ENCODE measurements around the gene WDR37.

Gene WDR37

DNA sequence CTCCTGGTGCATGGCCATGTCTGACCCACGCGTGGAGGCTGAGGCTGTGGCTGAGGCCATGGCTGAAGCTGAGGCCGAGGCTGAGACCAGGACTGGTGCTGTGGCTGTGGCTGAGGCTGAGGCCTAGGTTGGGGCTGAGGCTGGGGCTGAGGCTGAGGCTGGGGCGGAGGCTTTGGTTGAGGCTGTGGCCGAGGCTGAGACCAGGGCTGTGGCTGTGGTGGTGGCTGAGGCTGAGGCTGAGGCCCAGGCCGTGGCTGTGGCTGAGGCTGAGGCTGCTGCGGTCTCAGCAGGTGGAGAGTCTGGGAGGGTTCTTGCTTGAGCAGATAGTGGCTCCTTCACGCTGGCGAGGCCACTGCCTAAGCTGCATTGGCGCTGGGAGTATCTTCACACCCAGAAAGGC lies 76.4 kb downstream of the WDR37 start:
- H3K4me3 ChIP-seq (ENCODE audit: low read length in 2 of 2) = no peak overlapping the region
- peaks cover 11 to 43% of the 10 kb centered on the region in 2 donors for H3K36me3 ChIP-seq (replicated peaks in 1 of 2; ENCODE audit: control insufficient read depth in 2 of 2, insufficient read depth in 2 of 2, low read length in 2 of 2)
- no peak overlapping the region for H2BK5ac ChIP-seq (ENCODE audit: low read length)
- WGBS, 2 donors (ENCODE audit: extremely low coverage in 2 of 2, insufficient read length in 2 of 2, insufficient replicate concordance in 1 of 2) = no CpG with 5 or more reads among the region's 10 CpGs
- H3K4me2 ChIP-seq (ENCODE audit: insufficient read depth, low read length, poor library complexity, severe bottlenecking) = no peak overlapping the region
- H3K23ac ChIP-seq (ENCODE audit: low read depth, low read length, poor library complexity) = peak overlapping the region; percentile 52
- H3K79me1 ChIP-seq (ENCODE audit: low read depth, low read length) = no peaks in the 10 kb centered on the region
- H3K14ac ChIP-seq (ENCODE audit: low read length) = no peak overlapping the region
- no peak overlapping the region for H2AFZ ChIP-seq (ENCODE audit: low read length)
- H2AK5ac ChIP-seq (ENCODE audit: low read depth, low read length) = no peak overlapping the region
- no peak overlapping the region for H2BK15ac ChIP-seq (ENCODE audit: low read length)
- peak overlapping the region; percentile 94 for H4K91ac ChIP-seq (ENCODE audit: low read depth, low read length, poor library complexity)
- no peak overlapping the region for H3K4ac ChIP-seq (ENCODE audit: low read length)
- no peak overlapping the region for H3K27ac ChIP-seq (replicated peaks; ENCODE audit: low read length)
- no peak overlapping the region for H2BK120ac ChIP-seq (ENCODE audit: low read depth, low read length)
- H4K8ac ChIP-seq (ENCODE audit: low read depth, low read length) = no peak overlapping the region
- H3K4me1 ChIP-seq (ENCODE audit: control insufficient read depth in 2 of 2, insufficient read depth in 1 of 2, low read depth in 1 of 2, low read length in 2 of 2) = no peaks in the 10 kb centered on the region
- no peak overlapping the region for H2BK12ac ChIP-seq (ENCODE audit: low read length)
- DNase-seq (ENCODE audit: low spot score) = no peak
- H3K18ac ChIP-seq (ENCODE audit: low read length) = peak overlapping the region; percentile 81
- H3K9me3 ChIP-seq (replicated peaks in 1 of 2; ENCODE audit: control insufficient read depth in 2 of 2, insufficient read depth in 1 of 2, low read depth in 1 of 2, low read length in 2 of 2) = peaks cover 2 to 4% of the 10 kb centered on the region in 2 donors
- H3K27me3 ChIP-seq (ENCODE audit: control insufficient read depth in 3 of 3, insufficient read depth in 3 of 3, low read depth in 1 of 3, low read length in 3 of 3) = no peaks in the 10 kb centered on the region
- peak overlapping the region; percentile 51 for H3K9ac ChIP-seq (ENCODE audit: low read depth, low read length, poor library complexity)

GRCh38 chr10:1133495-1134045 lies 77.4 kb downstream of the WDR37 start:
- no CpG with 5 or more reads among the region's 3 CpGs for WGBS, 2 donors (ENCODE audit: extremely low coverage in 2 of 2, insufficient read length in 2 of 2, insufficient replicate concordance in 1 of 2)
- no peak overlapping the region for H2BK15ac ChIP-seq (ENCODE audit: low read length)
- H3K9ac ChIP-seq (ENCODE audit: low read depth, low read length, poor library complexity) = no peak overlapping the region
- H3K27me3 ChIP-seq (ENCODE audit: control insufficient read depth in 3 of 3, insufficient read depth in 3 of 3, low read depth in 1 of 3, low read length in 3 of 3) = no peaks in the 10 kb centered on the region
- H2BK5ac ChIP-seq (ENCODE audit: low read length) = no peak overlapping the region
- H3K4me3 ChIP-seq (ENCODE audit: low read length in 2 of 2) = no peak overlapping the region
- H3K79me1 ChIP-seq (ENCODE audit: low read depth, low read length) = no peaks in the 10 kb centered on the region
- H3K23ac ChIP-seq (ENCODE audit: low read depth, low read length, poor library complexity) = no peak overlapping the region
- no peak overlapping the region for H3K18ac ChIP-seq (ENCODE audit: low read length)
- no peak overlapping the region for H2BK120ac ChIP-seq (ENCODE audit: low read depth, low read length)
- H3K4ac ChIP-seq (ENCODE audit: low read length) = no peak overlapping the region
- H2AK5ac ChIP-seq (ENCODE audit: low read depth, low read length) = no peak overlapping the region
- no peak overlapping the region for H4K8ac ChIP-seq (ENCODE audit: low read depth, low read length)
- peaks cover 3 to 8% of the 10 kb centered on the region in 2 donors for H3K9me3 ChIP-seq (replicated peaks in 1 of 2; ENCODE audit: control insufficient read depth in 2 of 2, insufficient read depth in 1 of 2, low read depth in 1 of 2, low read length in 2 of 2)
- H2BK12ac ChIP-seq (ENCODE audit: low read length) = no peak overlapping the region
- peaks cover 11 to 35% of the 10 kb centered on the region in 2 donors for H3K36me3 ChIP-seq (replicated peaks in 1 of 2; ENCODE audit: control insufficient read depth in 2 of 2, insufficient read depth in 2 of 2, low read length in 2 of 2)
- DNase-seq (ENCODE audit: low spot score) = no peak
- no peaks in the 10 kb centered on the region for H3K4me1 ChIP-seq (ENCODE audit: control insufficient read depth in 2 of 2, insufficient read depth in 1 of 2, low read depth in 1 of 2, low read length in 2 of 2)
- H4K91ac ChIP-seq (ENCODE audit: low read depth, low read length, poor library complexity) = no peak overlapping the region
- H3K14ac ChIP-seq (ENCODE audit: low read length) = no peak overlapping the region
- no peak overlapping the region for H3K4me2 ChIP-seq (ENCODE audit: insufficient read depth, low read length, poor library complexity, severe bottlenecking)
- no peak overlapping the region for H3K27ac ChIP-seq (replicated peaks; ENCODE audit: low read length)
- no peak overlapping the region for H2AFZ ChIP-seq (ENCODE audit: low read length)

DNA sequence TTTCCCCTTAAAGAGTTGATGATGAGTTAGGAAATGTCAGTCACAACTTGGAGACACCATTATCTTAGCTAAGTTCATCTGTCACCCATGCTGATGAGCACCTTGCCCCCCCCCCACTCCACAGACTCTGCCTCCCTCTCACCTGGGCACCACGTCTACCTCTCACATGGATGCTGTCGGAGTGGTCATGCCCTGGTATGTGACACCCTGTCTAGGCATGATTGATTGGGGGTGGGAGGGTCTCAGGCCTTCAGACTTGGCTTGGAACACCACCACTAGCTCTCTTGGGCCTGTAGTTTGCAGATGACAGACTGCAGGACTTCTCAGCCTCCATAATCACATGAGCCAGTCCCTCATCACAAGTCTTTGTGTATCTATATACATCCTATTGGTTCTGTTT lies 78.0 kb downstream of the WDR37 start:
- H3K9me3 ChIP-seq (replicated peaks in 1 of 2; ENCODE audit: control insufficient read depth in 2 of 2, insufficient read depth in 1 of 2, low read depth in 1 of 2, low read length in 2 of 2) = peaks cover 3 to 7% of the 10 kb centered on the region in 2 donors
- H4K91ac ChIP-seq (ENCODE audit: low read depth, low read length, poor library complexity) = no peak overlapping the region
- no peak overlapping the region for H3K4me2 ChIP-seq (ENCODE audit: insufficient read depth, low read length, poor library complexity, severe bottlenecking)
- no peaks in the 10 kb centered on the region for H3K79me1 ChIP-seq (ENCODE audit: low read depth, low read length)
- no peaks in the 10 kb centered on the region for H3K27me3 ChIP-seq (ENCODE audit: control insufficient read depth in 3 of 3, insufficient read depth in 3 of 3, low read depth in 1 of 3, low read length in 3 of 3)
- H4K8ac ChIP-seq (ENCODE audit: low read depth, low read length) = no peak overlapping the region
- H2BK15ac ChIP-seq (ENCODE audit: low read length) = no peak overlapping the region
- H2BK120ac ChIP-seq (ENCODE audit: low read depth, low read length) = no peak overlapping the region
- no peak overlapping the region for H2BK12ac ChIP-seq (ENCODE audit: low read length)
- no peak overlapping the region for H2AK5ac ChIP-seq (ENCODE audit: low read depth, low read length)
- no peak overlapping the region for H2BK5ac ChIP-seq (ENCODE audit: low read length)
- H3K9ac ChIP-seq (ENCODE audit: low read depth, low read length, poor library complexity) = no peak overlapping the region
- DNase-seq (ENCODE audit: low spot score) = no peak
- peaks cover 7 to 29% of the 10 kb centered on the region in 2 donors for H3K36me3 ChIP-seq (replicated peaks in 1 of 2; ENCODE audit: control insufficient read depth in 2 of 2, insufficient read depth in 2 of 2, low read length in 2 of 2)
- no peak overlapping the region for H3K14ac ChIP-seq (ENCODE audit: low read length)
- no peak overlapping the region for H3K23ac ChIP-seq (ENCODE audit: low read depth, low read length, poor library complexity)
- no peaks in the 10 kb centered on the region for H3K4me1 ChIP-seq (ENCODE audit: control insufficient read depth in 2 of 2, insufficient read depth in 1 of 2, low read depth in 1 of 2, low read length in 2 of 2)
- H3K27ac ChIP-seq (replicated peaks; ENCODE audit: low read length) = no peak overlapping the region
- no peak overlapping the region for H3K18ac ChIP-seq (ENCODE audit: low read length)
- H3K4me3 ChIP-seq (ENCODE audit: low read length in 2 of 2) = no peak overlapping the region
- H2AFZ ChIP-seq (ENCODE audit: low read length) = no peak overlapping the region
- no peak overlapping the region for H3K4ac ChIP-seq (ENCODE audit: low read length)
- no CpG with 5 or more reads among the region's 2 CpGs for WGBS, 2 donors (ENCODE audit: extremely low coverage in 2 of 2, insufficient read length in 2 of 2, insufficient replicate concordance in 1 of 2)

DNA sequence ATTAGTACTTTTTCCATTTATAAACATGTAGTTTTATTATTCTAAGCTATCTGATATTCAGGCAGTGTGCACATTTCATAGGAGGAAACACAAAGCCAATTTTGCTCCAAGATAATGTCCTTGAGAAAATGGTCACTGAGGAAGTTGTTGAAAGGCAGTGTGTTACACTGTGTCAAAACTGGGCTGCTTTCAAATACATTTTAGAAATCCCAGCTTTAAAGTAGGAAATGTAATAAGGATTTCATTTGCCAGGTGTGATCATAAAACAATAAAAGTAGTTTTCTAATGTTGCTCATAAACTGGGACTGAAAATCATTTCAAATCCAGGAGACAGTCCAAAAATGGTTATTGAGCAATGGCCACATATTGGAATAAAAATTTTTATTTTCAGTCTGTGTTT lies 80.1 kb downstream of the WDR37 start:
- no peak overlapping the region for H2BK120ac ChIP-seq (ENCODE audit: low read depth, low read length)
- H3K27me3 ChIP-seq (ENCODE audit: control insufficient read depth in 3 of 3, insufficient read depth in 3 of 3, low read depth in 1 of 3, low read length in 3 of 3) = peaks cover 0 to 2% (median 0%) of the 10 kb centered on the region in 3 experiments
- no peaks in the 10 kb centered on the region for H3K4me1 ChIP-seq (ENCODE audit: control insufficient read depth in 2 of 2, insufficient read depth in 1 of 2, low read depth in 1 of 2, low read length in 2 of 2)
- H3K4ac ChIP-seq (ENCODE audit: low read length) = no peak overlapping the region
- H3K9ac ChIP-seq (ENCODE audit: low read depth, low read length, poor library complexity) = no peak overlapping the region
- H3K79me1 ChIP-seq (ENCODE audit: low read depth, low read length) = no peaks in the 10 kb centered on the region
- no peak overlapping the region for H2AFZ ChIP-seq (ENCODE audit: low read length)
- H3K36me3 ChIP-seq (replicated peaks in 1 of 2; ENCODE audit: control insufficient read depth in 2 of 2, insufficient read depth in 2 of 2, low read length in 2 of 2) = peaks cover 0 to 8% of the 10 kb centered on the region in 2 donors
- H2BK15ac ChIP-seq (ENCODE audit: low read length) = no peak overlapping the region
- no peak overlapping the region for H2AK5ac ChIP-seq (ENCODE audit: low read depth, low read length)
- no peak overlapping the region for H4K8ac ChIP-seq (ENCODE audit: low read depth, low read length)
- H3K14ac ChIP-seq (ENCODE audit: low read length) = no peak overlapping the region
- H3K23ac ChIP-seq (ENCODE audit: low read depth, low read length, poor library complexity) = no peak overlapping the region
- no peak overlapping the region for H3K27ac ChIP-seq (replicated peaks; ENCODE audit: low read length)
- no peak for DNase-seq (ENCODE audit: low spot score)
- H3K4me3 ChIP-seq (ENCODE audit: low read length in 2 of 2) = no peak overlapping the region
- no peak overlapping the region for H2BK5ac ChIP-seq (ENCODE audit: low read length)
- H4K91ac ChIP-seq (ENCODE audit: low read depth, low read length, poor library complexity) = no peak overlapping the region
- H2BK12ac ChIP-seq (ENCODE audit: low read length) = no peak overlapping the region
- H3K18ac ChIP-seq (ENCODE audit: low read length) = no peak overlapping the region
- H3K4me2 ChIP-seq (ENCODE audit: insufficient read depth, low read length, poor library complexity, severe bottlenecking) = no peak overlapping the region
- H3K9me3 ChIP-seq (replicated peaks in 1 of 2; ENCODE audit: control insufficient read depth in 2 of 2, insufficient read depth in 1 of 2, low read depth in 1 of 2, low read length in 2 of 2) = peaks cover 3 to 8% of the 10 kb centered on the region in 2 donors
